RWPE2 (cell line): ENCODE results near the gene ODC1.

Experiments used
- ATAC-seq: fragments of 200-7000 bp; cut with Tn5 transposase; 3 replicates; pipeline ENCODE4 v1.9.1; 2021; ENCODE audit warnings: low read depth
- DNase-seq: peaks from one replicate; pipeline ENCODE4 v3.0.0-alpha.2; 2020; ENCODE audit warnings: low spot score
- H3K27ac ChIP-seq: fragments of 450-650 bp; 2 replicates; pipeline ENCODE4 v1.5.1; 2017; ENCODE audit warnings: mild to moderate bottlenecking; ENCODE audit not compliant: poor library complexity, severe bottlenecking
- H3K27me3 ChIP-seq: fragments of 250-450 bp; sonication (Bioruptor Pico); 2 replicates; pipeline ENCODE4 v1.5.1; 2021; ENCODE audit warnings: mild to moderate bottlenecking, moderate library complexity; ENCODE audit not compliant: insufficient read depth, poor library complexity, severe bottlenecking
- H3K36me3 ChIP-seq: fragments of 250-450 bp; sonication (Bioruptor Pico); 2 replicates; pipeline ENCODE4 v1.5.1; 2020; ENCODE audit warnings: low read depth, mild to moderate bottlenecking, moderate library complexity
- H3K4me1 ChIP-seq: fragments of 250-450 bp; sonication (Bioruptor Pico); 2 replicates; pipeline ENCODE4 v1.5.1; 2021; ENCODE audit warnings: mild to moderate bottlenecking, moderate library complexity; ENCODE audit not compliant: insufficient read depth, poor library complexity, severe bottlenecking
- H3K4me3 ChIP-seq: fragments of 250-450 bp; sonication (Bioruptor Pico); 2 replicates; pipeline ENCODE4 v1.5.1; 2021; ENCODE audit warnings: mild to moderate bottlenecking, moderate library complexity; ENCODE audit not compliant: severe bottlenecking
- H3K9me3 ChIP-seq: fragments of 250-450 bp; sonication (Bioruptor Pico); 2 replicates; pipeline ENCODE4 v1.5.1; 2021; ENCODE audit warnings: mild to moderate bottlenecking, moderate library complexity; ENCODE audit not compliant: severe bottlenecking
- CTCF ChIP-seq: fragments of 450-650 bp; IDR thresholded peaks from one replicate; pipeline ENCODE4 v1.5.1; 2017; ENCODE audit warnings: mild to moderate bottlenecking, moderate library complexity; ENCODE audit not compliant: poor library complexity, severe bottlenecking

Gene ODC1

GRCh38 chr2:10433264-10433946 is 14.7 kb downstream of the ODC1 start:
- no peak for TF ChIP-seq CTCF
- ATAC-seq (no peak), DNase-seq (no peak)
- Histone ChIP-seq H3K36me3 (no peaks in the 10 kb centered on the region), H3K27me3 (no peaks in the 10 kb centered on the region), H3K4me3 (no peak overlapping the region), H3K9me3 (no peaks in the 10 kb centered on the region), H3K27ac (no peak overlapping the region), H3K4me1 (no peaks in the 10 kb centered on the region)

- Histone ChIP-seq H3K36me3 (no peaks in the 10 kb centered on the region), H3K27me3 (no peaks in the 10 kb centered on the region), H3K9me3 (no peaks in the 10 kb centered on the region), H3K4me3 (no peak overlapping the region), H3K4me1 (no peaks in the 10 kb centered on the region), H3K27ac (no peak overlapping the region)
- no peak for TF ChIP-seq CTCF
- no peak for ATAC-seq
- DNase-seq = no peak
Measured at GRCh38 chr2:10432311-10433181, 15.6 kb downstream of the ODC1 start.

GRCh38 chr2:10431797-10432196 is 16.3 kb downstream of the ODC1 start:
- H3K4me1 ChIP-seq = no peaks in the 10 kb centered on the region

GRCh38 chr2:10430886-10431622 is 17.1 kb downstream of the ODC1 start:
- H3K4me1 ChIP-seq = no peaks in the 10 kb centered on the region
- no peak for TF ChIP-seq CTCF
- ATAC-seq = no peak
- no peaks in the 10 kb centered on the region for H3K27me3 ChIP-seq
- no peak for DNase-seq
- no peak overlapping the region for H3K4me3 ChIP-seq
- no peaks in the 10 kb centered on the region for H3K9me3 ChIP-seq
- H3K27ac ChIP-seq = no peak overlapping the region
- H3K36me3 ChIP-seq = no peaks in the 10 kb centered on the region

More at GRCh38 chr2:10431797-10432196, 16.3 kb downstream of the ODC1 start:
- Histone ChIP-seq H3K27me3 (no peaks in the 10 kb centered on the region), H3K27ac (no peak overlapping the region), H3K36me3 (no peaks in the 10 kb centered on the region), H3K4me3 (no peak overlapping the region), H3K9me3 (no peaks in the 10 kb centered on the region)
- ATAC-seq = no peak
- no peak for DNase-seq
- no peak for TF ChIP-seq CTCF
